Uterus (tissue), 4 donors: ENCODE data around the gene FUNDC1. TPM values are rescaled to one million over a fixed set of nuclear protein-coding genes. Genes with fewer than 3 reads are reported as not detected.

Source experiments
- DNase-seq, 2 donors: peaks; one replicate each; pipeline ENCODE4 v3.0.0-alpha.2; 2019 to 2020
- H3K27ac ChIP-seq, 2 donors: fragments of 200-600 bp; sonication (generic); 1 replicate in 1 of 2; 2 replicates in 1 of 2; pipeline ENCODE4 v1.5.1; 2016 to 2018
- H3K27me3 ChIP-seq, 2 donors: fragments of 200-600 bp; sonication (generic); one replicate each; pipeline ENCODE4 v1.5.1; 2018 to 2019; ENCODE audit warnings: control low read depth in 1 of 2
- H3K36me3 ChIP-seq, 2 donors: fragments of 200-600 bp; sonication (generic); one replicate each; pipeline ENCODE4 v1.5.1; 2019; ENCODE audit warnings: control low read depth in 1 of 2
- H3K4me1 ChIP-seq, 2 donors: fragments of 200-600 bp; sonication (generic); one replicate each; pipeline ENCODE4 v1.5.1; 2018 to 2019; ENCODE audit warnings: control low read depth in 1 of 2
- H3K4me3 ChIP-seq, 2 donors: fragments of 200-600 bp; sonication (generic); 1 replicate in 1 of 2; 2 replicates in 1 of 2; pipeline ENCODE4 v1.5.1; 2018 to 2019; ENCODE audit warnings: mild to moderate bottlenecking in 1 of 2
- H3K9me3 ChIP-seq, 2 donors: fragments of 200-600 bp; sonication (generic); one replicate each; pipeline ENCODE4 v1.5.1; 2019; ENCODE audit warnings: control low read depth in 1 of 2
- CTCF ChIP-seq, 4 experiments: fragments of 200-600 bp in 2 of 4; fragments of 450-650 bp in 2 of 4; sonication (generic) in 2 of 4; IDR thresholded peaks; one replicate each; pipeline ENCODE4 v1.5.1; 2016 to 2019; ENCODE audit warnings: antibody characterized with exemption in 4 of 4, mild to moderate bottlenecking in 2 of 4, moderate library complexity in 1 of 4
- POLR2A ChIP-seq, 2 donors: fragments of 450-650 bp; IDR thresholded peaks; one replicate each; pipeline ENCODE4 v1.6.1; 2016; ENCODE audit warnings: antibody characterized with exemption in 2 of 2, mild to moderate bottlenecking in 1 of 2, moderate library complexity in 1 of 2
- intact Hi-C: fragments of 100-400 bp; cut with DNase I; formaldehyde crosslinking; loops from one replicate; pipeline ENCODE4 v1.15.1; 2023; ENCODE audit warnings: low total_unique reads
- total RNA-seq, 4 donors: library from RNA; depleted of rRNA in 3 of 4; stranded (reverse); fragments of >200 nt in 3 of 4; gene quantifications; one replicate each; pipeline versions ENCODE4 v1.1.0 to v1.2.4, GENCODE V29; 2014 to 2023
- donor health status: DM: yes; HTN: yes; CAD: no.

The FUNDC1 gene
- total RNA-seq: 10 to 100 TPM in 2 of 4 donors, 1 to 10 TPM in 2; 4.9 to 13.2 (median 8.8) TPM

- no peaks in the 10 kb centered on the region for H3K9me3 ChIP-seq
- intact Hi-C loops: no loop called here
- DNase-seq: peak; percentile 92 to 97
- peak within 1 kb of the TSS; percentile 76 to 78 for H3K27ac ChIP-seq
- peak within 1 kb of the TSS; percentile 67 to 78 for H3K4me3 ChIP-seq
- no peaks in the 10 kb centered on the region for H3K4me1 ChIP-seq
- H3K36me3 ChIP-seq: no peaks in the 10 kb centered on the region
- TF ChIP-seq CTCF (IDR thresholded peaks at IDR 0.05): peak; percentile 9 to 40 (median 22)
- peak; percentile 46 to 50 for TF ChIP-seq POLR2A (IDR thresholded peaks at IDR 0.05)
- H3K27me3 ChIP-seq: no peaks in the 10 kb centered on the region
These were observed at the start of gene FUNDC1 for GRCh38 chrX:44542567-44543325. Gene FUNDC1 (minus strand): TSS chrX:44542859. CDS start chrX:44542832, 27 bp downstream.

GRCh38 chrX:44585866-44586265, 43.2 kb upstream of the FUNDC1 start:
- Histone ChIP-seq H3K4me3 (no peak overlapping the region), H3K9me3 (no peaks in the 10 kb centered on the region), H3K27ac (no peak overlapping the region), H3K4me1 (no peaks in the 10 kb centered on the region), H3K36me3 (no peaks in the 10 kb centered on the region), H3K27me3 (no peaks in the 10 kb centered on the region)
- no peak for DNase-seq
- TF ChIP-seq CTCF (IDR thresholded peaks at IDR 0.05): no peak
- TF ChIP-seq POLR2A (IDR thresholded peaks at IDR 0.05): no peak
- intact Hi-C loops: no loop called here

- H3K4me1 ChIP-seq: no peaks in the 10 kb centered on the region
- H3K27me3 ChIP-seq: no peaks in the 10 kb centered on the region
- H3K9me3 ChIP-seq: no peaks in the 10 kb centered on the region
- TF ChIP-seq POLR2A (IDR thresholded peaks at IDR 0.05): no peak
- TF ChIP-seq CTCF (IDR thresholded peaks at IDR 0.05): no peak
- no peak overlapping the region for H3K27ac ChIP-seq
- no peak overlapping the region for H3K4me3 ChIP-seq
- no peak for DNase-seq
- no peaks in the 10 kb centered on the region for H3K36me3 ChIP-seq
- intact Hi-C loops: no loop called here
These were observed 37.8 kb upstream of the FUNDC1 start for GRCh38 chrX:44580466-44580865.

- intact Hi-C loops: no loop called here
- no peak for DNase-seq
- no peak for TF ChIP-seq POLR2A (IDR thresholded peaks at IDR 0.05)
- TF ChIP-seq CTCF (IDR thresholded peaks at IDR 0.05): no peak
- Histone ChIP-seq H3K36me3 (no peaks in the 10 kb centered on the region), H3K9me3 (peaks cover 0 to 4% of the 10 kb centered on the region in 2 donors), H3K4me3 (no peak overlapping the region), H3K27me3 (no peaks in the 10 kb centered on the region), H3K27ac (no peak overlapping the region), H3K4me1 (no peaks in the 10 kb centered on the region)
These were observed 29.8 kb upstream of the FUNDC1 start for GRCh38 chrX:44572340-44572938.

- peaks cover 0 to 4% of the 10 kb centered on the region in 2 donors for H3K9me3 ChIP-seq
- no peaks in the 10 kb centered on the region for H3K27me3 ChIP-seq
- no peak for DNase-seq
- H3K4me1 ChIP-seq: no peaks in the 10 kb centered on the region
- no peak overlapping the region for H3K4me3 ChIP-seq
- intact Hi-C loops: no loop called here
- TF ChIP-seq POLR2A (IDR thresholded peaks at IDR 0.05) (no peak), CTCF (IDR thresholded peaks at IDR 0.05) (no peak)
- no peaks in the 10 kb centered on the region for H3K36me3 ChIP-seq
- H3K27ac ChIP-seq: no peak overlapping the region
These were observed 27.9 kb upstream of the FUNDC1 start for GRCh38 chrX:44570522-44570921.
